NCI-H187 treated with DMSO at 0.1 percent for 48 hours (cell line): ENCODE results near the gene ENGASE.

Experiments
- DNase-seq: peaks from one replicate; lab custom pipeline; 2025; lab: John Stamatoyannopoulos, UW

ENGASE gene

GRCh38 chr17:79080761-79081290 lies 6.2 kb downstream of the ENGASE start:
- no peak for DNase-seq

GRCh38 chr17:79081571-79082276 lies 7.1 kb downstream of the ENGASE start:
- DNase-seq, result no peak

- DNase-seq, result no peak
Measured at GRCh38 chr17:79082311-79083190, 7.9 kb downstream of the ENGASE start.

GRCh38 chr17:79083191-79083971 lies 8.8 kb downstream of the ENGASE start:
- DNase-seq, result no peak

GRCh38 chr17:79084291-79085153 lies 9.9 kb downstream of the ENGASE start:
- no peak for DNase-seq

- no peak for DNase-seq
Measured at GRCh38 chr17:79085154-79085920, 10.7 kb downstream of the ENGASE start.

- DNase-seq, result no peak
Measured at GRCh38 chr17:79085921-79086551, 11.4 kb downstream of the ENGASE start.

- DNase-seq, result no peak
Measured at GRCh38 chr17:79086609-79087427, 12.2 kb downstream of the ENGASE start.

- DNase-seq, result no peak
Measured at GRCh38 chr17:79087428-79088143, 13.0 kb downstream of the ENGASE start.

- no peak for DNase-seq
Measured at GRCh38 chr17:79088247-79088996, 13.8 kb downstream of the ENGASE start.

- no peak for DNase-seq
Measured at GRCh38 chr17:79088997-79089328, 14.3 kb downstream of the ENGASE start.

GRCh38 chr17:79089720-79090442 lies 15.3 kb downstream of the ENGASE start:
- no peak for DNase-seq

GRCh38 chr17:79090443-79091225 lies 16.0 kb downstream of the ENGASE start:
- no peak for DNase-seq

GRCh38 chr17:79091226-79091670 lies 16.6 kb downstream of the ENGASE start:
- DNase-seq, result no peak

- DNase-seq, result no peak
Measured at GRCh38 chr17:79092567-79092966, 17.9 kb downstream of the ENGASE start.

GRCh38 chr17:79093270-79093669 lies 18.6 kb downstream of the ENGASE start:
- DNase-seq, result no peak
